GM12878 (cell line): ENCODE results near the gene KLF9. TPM values are rescaled to one million over a fixed set of nuclear protein-coding genes. Genes with fewer than 3 reads are reported as not detected.

Source experiments
- ATAC-seq: fragments of 200-7000 bp; cut with Tn5 transposase; 3 replicates; pipeline ENCODE4 v1.9.1; 2020; ENCODE audit warnings: mild to moderate bottlenecking, moderate library complexity
- BruUV-seq: library from RNA; stranded (reverse); fragments of 400-500 nt; replicated peaks from 2 replicates; lab custom pipeline; 2021; lab: Mats Ljungman, UMichigan
- CTCF ChIA-PET: fragments of 300-600 bp; sonication (Branson Sonifier 250); formaldehyde crosslinking; extraction: SDS; loops from one replicate; lab custom pipeline; 2021; ENCODE audit warnings: inconsistent platforms; lab: Yijun Ruan, JAX
- POLR2A ChIA-PET: fragments of 350-600 bp; formaldehyde crosslinking; extraction: SDS; loops from one replicate; lab custom pipeline; 2021; ENCODE audit warnings: inconsistent platforms; lab: Charles Lee
- RAD21 ChIA-PET: fragments of 300-600 bp; sonication (Branson Sonifier 250); formaldehyde crosslinking; loops from one replicate; lab custom pipeline; 2023; ENCODE audit warnings: antibody characterized with exemption; ENCODE audit not compliant: unreplicated experiment; lab: Charles Lee
- SMC1A ChIA-PET: fragments of 300-600 bp; sonication (Branson Sonifier 250); formaldehyde crosslinking; loops from one replicate; lab custom pipeline; 2023; ENCODE audit not compliant: unreplicated experiment, uncharacterized antibody; lab: Charles Lee
- DNase-seq: peaks from one replicate; pipeline ENCODE4 v3.0.0-alpha.2; 2011; ENCODE audit warnings: low read depth, low spot score
- FAIRE-seq: peaks from 3 replicates; lab custom pipeline; 2011; peaks lifted over from hg19 to GRCh38; lab: Jason Lieb, UNC
- H2AFZ ChIP-seq: 2 replicates; pipeline ENCODE4 v1.6.0; 2011; ENCODE audit warnings: low read depth, low read length, control low read depth; ENCODE audit not compliant: control insufficient read depth
- H3K27ac ChIP-seq: 2 replicates; pipeline ENCODE4 v1.5.1; 2011; ENCODE audit warnings: control low read depth; ENCODE audit not compliant: control insufficient read depth, insufficient read depth
- H3K27me3 ChIP-seq, 2 experiments: replicated peaks in 1 of 2; 2 replicates each; pipeline versions ENCODE4 v1.6.0 to v1.6.1; 2011; ENCODE audit warnings: low read length in 1 of 2; ENCODE audit not compliant: control insufficient read depth in 2 of 2, insufficient read depth in 2 of 2
- H3K36me3 ChIP-seq, 2 experiments: 2 replicates each; pipeline ENCODE4 v1.5.1; 2011; ENCODE audit warnings: low read length in 1 of 2; ENCODE audit not compliant: control insufficient read depth in 2 of 2, insufficient read depth in 2 of 2
- H3K4me1 ChIP-seq: 2 replicates; pipeline ENCODE4 v1.6.1; 2011; ENCODE audit warnings: mild to moderate bottlenecking, low read length, moderate library complexity, mixed read lengths; ENCODE audit not compliant: control insufficient read depth, insufficient read depth
- H3K4me2 ChIP-seq: 2 replicates; pipeline ENCODE4 v1.6.0; 2011; ENCODE audit warnings: control low read depth; ENCODE audit not compliant: control insufficient read depth, insufficient read depth
- H3K4me3 ChIP-seq: fragments of 200-600 bp; sonication (generic); 2 replicates; pipeline ENCODE4 v1.5.1; 2016
- H3K79me2 ChIP-seq: 2 replicates; pipeline ENCODE4 v1.6.0; 2011; ENCODE audit warnings: low read length; ENCODE audit not compliant: control insufficient read depth, insufficient read depth
- H3K9ac ChIP-seq: 2 replicates; pipeline ENCODE4 v1.8.0; 2011; ENCODE audit warnings: low read length, control low read depth, mixed read lengths; ENCODE audit not compliant: control insufficient read depth, insufficient read depth
- H3K9me3 ChIP-seq: replicated peaks from 3 replicates; pipeline ENCODE4 v1.5.1; 2011; ENCODE audit warnings: mild to moderate bottlenecking, low read length; ENCODE audit not compliant: control insufficient read depth, insufficient read depth
- H4K20me1 ChIP-seq: 2 replicates; pipeline ENCODE4 v1.6.0; 2011; ENCODE audit not compliant: control insufficient read depth, insufficient read depth
- BCL11A ChIP-seq: IDR thresholded peaks from 2 replicates; pipeline ENCODE4 v1.6.1; 2011; ENCODE audit warnings: low read depth, low read length
- KAT2A ChIP-seq: conservative IDR thresholded peaks from 2 replicates; pipeline ENCODE4 v1.6.1; 2011; ENCODE audit warnings: low read depth, low read length; ENCODE audit not compliant: control insufficient read depth
- NBN ChIP-seq: fragments of 450-650 bp; IDR thresholded peaks from 2 replicates; pipeline ENCODE4 v1.6.1; 2016
- RELB ChIP-seq: fragments of 450-650 bp; IDR thresholded peaks from 2 replicates; pipeline ENCODE4 v1.6.1; 2017; ENCODE audit warnings: low read depth, mild to moderate bottlenecking, moderate library complexity
- ZNF274 ChIP-seq: IDR thresholded peaks from one replicate; pipeline ENCODE4 v1.8.0; 2011; ENCODE audit not compliant: insufficient read length, insufficient read depth
- WGBS: methylation state at CpG from one replicate; pipeline ENCODE4 v1.1.6; 2016; ENCODE audit warnings: low lambda C conversion rate; ENCODE audit not compliant: insufficient replicate concordance, insufficient coverage; ENCODE audit errors: missing lambda C conversion rate; 5-methylcytosine and 5-hydroxymethylcytosine counted together
- in situ Hi-C: fragments of 300-500 bp; cut with MboI; formaldehyde crosslinking; loops from 9 replicates; pipeline ENCODE4 v1.14.3; 2018; ENCODE audit warnings: mixed read lengths
- intact Hi-C: fragments of 100-400 bp; cut with micrococcal nuclease; formaldehyde crosslinking; loops from one replicate; pipeline ENCODE4 v1.14.2; 2022; ENCODE audit not compliant: unreplicated experiment
- polyA plus RNA-seq, 11 experiments: library from polyadenylated mRNA; depleted of rRNA in 4 of 11; unstranded in 6 of 11; stranded (reverse) in 5 of 11; fragments of >200 nt; fragmentation: Nextera tagmentation in 4 of 11; fragmentation: Illumina TruSeq in 1 of 11; extraction: Ambion mirVana in 4 of 11; extraction: Trizol in 1 of 11; gene quantifications; 1 replicate in 1 of 11; 2 replicates in 10 of 11; pipeline versions ENCODE4 v1.2.1 to v1.2.3, GENCODE V29; 2011 to 2016; ENCODE audit warnings: inconsistent platforms in 2 of 11, missing spikeins in 2 of 11, low read depth in 1 of 11
- total RNA-seq, 4 experiments: library from RNA; depleted of rRNA in 3 of 4; stranded (reverse); fragments of >200 nt in 3 of 4; fragmentation: Illumina TruSeq in 1 of 4; extraction: Trizol in 1 of 4; gene quantifications; 2 replicates each; pipeline versions ENCODE4 v1.2.1 to v1.2.3, GENCODE V29; 2013 to 2021
- TF ChIP-seq, protein P1 (sequence below): fragments of 450-650 bp; IDR thresholded peaks from 2 replicates; pipeline ENCODE4 v1.6.1; 2017; ENCODE audit warnings: mild to moderate bottlenecking, moderate library complexity
- TF ChIP-seq, protein P2 (sequence below): fragments of 450-650 bp; IDR thresholded peaks from 2 replicates; pipeline ENCODE4 v1.6.1; 2016; ENCODE audit warnings: mild to moderate bottlenecking
- TF ChIP-seq, protein P3 (sequence below): IDR thresholded peaks from 2 replicates; pipeline ENCODE4 v1.6.1; 2012; ENCODE audit warnings: mild to moderate bottlenecking, low read depth, low read length
- TF ChIP-seq, protein P4 (sequence below): fragments of 450-650 bp; IDR thresholded peaks from 2 replicates; pipeline ENCODE4 v1.6.1; 2018; ENCODE audit warnings: mild to moderate bottlenecking, low read depth, moderate library complexity; ENCODE audit not compliant: partially characterized antibody

KLF9 gene
- total and polyA plus RNA-seq, 10 of the 15 experiments (the other 5 are each of a cell fraction or from before 2014, with no cell fraction given), result 0.09 to 0.96 (median 0.83) TPM

DNA sequence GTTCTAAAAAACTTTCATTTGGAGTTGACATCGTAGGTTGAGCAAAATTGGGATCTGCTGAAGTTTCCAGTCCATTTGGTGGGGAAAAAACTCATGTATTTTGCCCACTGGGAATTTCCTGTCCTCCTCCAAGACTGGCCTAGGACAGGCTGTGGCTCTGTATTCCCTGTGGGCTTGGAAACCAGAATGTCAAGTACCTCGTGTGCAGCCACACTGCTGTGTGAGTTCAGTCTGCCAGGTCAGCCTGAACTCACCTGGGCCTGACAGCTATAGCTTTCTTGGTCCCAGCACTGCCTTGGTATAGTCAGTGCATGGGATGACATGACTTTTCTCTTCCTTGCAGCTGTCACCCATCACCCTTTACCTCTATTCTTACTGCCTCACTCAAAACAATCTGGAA is 35.0 kb upstream of the KLF9 start (continued):
- TF ChIP-seq, protein P1, sequence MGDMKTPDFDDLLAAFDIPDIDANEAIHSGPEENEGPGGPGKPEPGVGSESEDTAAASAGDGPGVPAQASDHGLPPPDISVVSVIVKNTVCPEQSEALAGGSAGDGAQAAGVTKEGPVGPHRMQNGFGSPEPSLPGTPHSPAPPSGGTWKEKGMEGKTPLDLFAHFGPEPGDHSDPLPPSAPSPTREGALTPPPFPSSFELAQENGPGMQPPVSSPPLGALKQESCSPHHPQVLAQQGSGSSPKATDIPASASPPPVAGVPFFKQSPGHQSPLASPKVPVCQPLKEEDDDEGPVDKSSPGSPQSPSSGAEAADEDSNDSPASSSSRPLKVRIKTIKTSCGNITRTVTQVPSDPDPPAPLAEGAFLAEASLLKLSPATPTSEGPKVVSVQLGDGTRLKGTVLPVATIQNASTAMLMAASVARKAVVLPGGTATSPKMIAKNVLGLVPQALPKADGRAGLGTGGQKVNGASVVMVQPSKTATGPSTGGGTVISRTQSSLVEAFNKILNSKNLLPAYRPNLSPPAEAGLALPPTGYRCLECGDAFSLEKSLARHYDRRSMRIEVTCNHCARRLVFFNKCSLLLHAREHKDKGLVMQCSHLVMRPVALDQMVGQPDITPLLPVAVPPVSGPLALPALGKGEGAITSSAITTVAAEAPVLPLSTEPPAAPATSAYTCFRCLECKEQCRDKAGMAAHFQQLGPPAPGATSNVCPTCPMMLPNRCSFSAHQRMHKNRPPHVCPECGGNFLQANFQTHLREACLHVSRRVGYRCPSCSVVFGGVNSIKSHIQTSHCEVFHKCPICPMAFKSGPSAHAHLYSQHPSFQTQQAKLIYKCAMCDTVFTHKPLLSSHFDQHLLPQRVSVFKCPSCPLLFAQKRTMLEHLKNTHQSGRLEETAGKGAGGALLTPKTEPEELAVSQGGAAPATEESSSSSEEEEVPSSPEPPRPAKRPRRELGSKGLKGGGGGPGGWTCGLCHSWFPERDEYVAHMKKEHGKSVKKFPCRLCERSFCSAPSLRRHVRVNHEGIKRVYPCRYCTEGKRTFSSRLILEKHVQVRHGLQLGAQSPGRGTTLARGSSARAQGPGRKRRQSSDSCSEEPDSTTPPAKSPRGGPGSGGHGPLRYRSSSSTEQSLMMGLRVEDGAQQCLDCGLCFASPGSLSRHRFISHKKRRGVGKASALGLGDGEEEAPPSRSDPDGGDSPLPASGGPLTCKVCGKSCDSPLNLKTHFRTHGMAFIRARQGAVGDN, result no peak
- no peak for TF ChIP-seq KAT2A

- no peak for DNase-seq
- Histone ChIP-seq H3K36me3 (no peaks in the 10 kb centered on the region), H3K9me3 (no peaks in the 10 kb centered on the region), H3K27me3 (no peaks in the 10 kb centered on the region; a peak in 1 of 4 replicates), H3K79me2 (no peaks in the 10 kb centered on the region), H3K4me2 (no peak overlapping the region), H4K20me1 (no peaks in the 10 kb centered on the region), H3K27ac (no peak overlapping the region), H3K4me3 (no peak overlapping the region), H3K9ac (no peak overlapping the region), H3K4me1 (no peaks in the 10 kb centered on the region), H2AFZ (no peak overlapping the region)
- WGBS, result 0% methylated on average over 1 of the region's 1 CpG
- no peak for FAIRE-seq
- CTCF ChIA-PET, result no interaction called here
- in situ Hi-C loops (loop anchor here (10.0 kb wide), 1 partner anchor 156 kb away; no protein-coding TSS in a partner anchor), intact Hi-C loops (no loop called here)
- SMC1A ChIA-PET, result no interaction called here
- RAD21 ChIA-PET, result no interaction called here
- POLR2A ChIA-PET, result no interaction called here
- BruUV-seq, result no TSS peak
- ATAC-seq, result no peak
- TF ChIP-seq, protein P2, sequence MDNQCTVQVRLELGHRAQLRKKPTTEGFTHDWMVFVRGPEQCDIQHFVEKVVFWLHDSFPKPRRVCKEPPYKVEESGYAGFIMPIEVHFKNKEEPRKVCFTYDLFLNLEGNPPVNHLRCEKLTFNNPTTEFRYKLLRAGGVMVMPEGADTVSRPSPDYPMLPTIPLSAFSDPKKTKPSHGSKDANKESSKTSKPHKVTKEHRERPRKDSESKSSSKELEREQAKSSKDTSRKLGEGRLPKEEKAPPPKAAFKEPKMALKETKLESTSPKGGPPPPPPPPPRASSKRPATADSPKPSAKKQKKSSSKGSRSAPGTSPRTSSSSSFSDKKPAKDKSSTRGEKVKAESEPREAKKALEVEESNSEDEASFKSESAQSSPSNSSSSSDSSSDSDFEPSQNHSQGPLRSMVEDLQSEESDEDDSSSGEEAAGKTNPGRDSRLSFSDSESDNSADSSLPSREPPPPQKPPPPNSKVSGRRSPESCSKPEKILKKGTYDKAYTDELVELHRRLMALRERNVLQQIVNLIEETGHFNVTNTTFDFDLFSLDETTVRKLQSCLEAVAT, result no peak
- TF ChIP-seq BCL11A, result no peak
- TF ChIP-seq RELB, result no peak
- TF ChIP-seq, protein P3, sequence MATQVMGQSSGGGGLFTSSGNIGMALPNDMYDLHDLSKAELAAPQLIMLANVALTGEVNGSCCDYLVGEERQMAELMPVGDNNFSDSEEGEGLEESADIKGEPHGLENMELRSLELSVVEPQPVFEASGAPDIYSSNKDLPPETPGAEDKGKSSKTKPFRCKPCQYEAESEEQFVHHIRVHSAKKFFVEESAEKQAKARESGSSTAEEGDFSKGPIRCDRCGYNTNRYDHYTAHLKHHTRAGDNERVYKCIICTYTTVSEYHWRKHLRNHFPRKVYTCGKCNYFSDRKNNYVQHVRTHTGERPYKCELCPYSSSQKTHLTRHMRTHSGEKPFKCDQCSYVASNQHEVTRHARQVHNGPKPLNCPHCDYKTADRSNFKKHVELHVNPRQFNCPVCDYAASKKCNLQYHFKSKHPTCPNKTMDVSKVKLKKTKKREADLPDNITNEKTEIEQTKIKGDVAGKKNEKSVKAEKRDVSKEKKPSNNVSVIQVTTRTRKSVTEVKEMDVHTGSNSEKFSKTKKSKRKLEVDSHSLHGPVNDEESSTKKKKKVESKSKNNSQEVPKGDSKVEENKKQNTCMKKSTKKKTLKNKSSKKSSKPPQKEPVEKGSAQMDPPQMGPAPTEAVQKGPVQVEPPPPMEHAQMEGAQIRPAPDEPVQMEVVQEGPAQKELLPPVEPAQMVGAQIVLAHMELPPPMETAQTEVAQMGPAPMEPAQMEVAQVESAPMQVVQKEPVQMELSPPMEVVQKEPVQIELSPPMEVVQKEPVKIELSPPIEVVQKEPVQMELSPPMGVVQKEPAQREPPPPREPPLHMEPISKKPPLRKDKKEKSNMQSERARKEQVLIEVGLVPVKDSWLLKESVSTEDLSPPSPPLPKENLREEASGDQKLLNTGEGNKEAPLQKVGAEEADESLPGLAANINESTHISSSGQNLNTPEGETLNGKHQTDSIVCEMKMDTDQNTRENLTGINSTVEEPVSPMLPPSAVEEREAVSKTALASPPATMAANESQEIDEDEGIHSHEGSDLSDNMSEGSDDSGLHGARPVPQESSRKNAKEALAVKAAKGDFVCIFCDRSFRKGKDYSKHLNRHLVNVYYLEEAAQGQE, result no peak
- no peak for TF ChIP-seq ZNF274
- TF ChIP-seq, protein P4, sequence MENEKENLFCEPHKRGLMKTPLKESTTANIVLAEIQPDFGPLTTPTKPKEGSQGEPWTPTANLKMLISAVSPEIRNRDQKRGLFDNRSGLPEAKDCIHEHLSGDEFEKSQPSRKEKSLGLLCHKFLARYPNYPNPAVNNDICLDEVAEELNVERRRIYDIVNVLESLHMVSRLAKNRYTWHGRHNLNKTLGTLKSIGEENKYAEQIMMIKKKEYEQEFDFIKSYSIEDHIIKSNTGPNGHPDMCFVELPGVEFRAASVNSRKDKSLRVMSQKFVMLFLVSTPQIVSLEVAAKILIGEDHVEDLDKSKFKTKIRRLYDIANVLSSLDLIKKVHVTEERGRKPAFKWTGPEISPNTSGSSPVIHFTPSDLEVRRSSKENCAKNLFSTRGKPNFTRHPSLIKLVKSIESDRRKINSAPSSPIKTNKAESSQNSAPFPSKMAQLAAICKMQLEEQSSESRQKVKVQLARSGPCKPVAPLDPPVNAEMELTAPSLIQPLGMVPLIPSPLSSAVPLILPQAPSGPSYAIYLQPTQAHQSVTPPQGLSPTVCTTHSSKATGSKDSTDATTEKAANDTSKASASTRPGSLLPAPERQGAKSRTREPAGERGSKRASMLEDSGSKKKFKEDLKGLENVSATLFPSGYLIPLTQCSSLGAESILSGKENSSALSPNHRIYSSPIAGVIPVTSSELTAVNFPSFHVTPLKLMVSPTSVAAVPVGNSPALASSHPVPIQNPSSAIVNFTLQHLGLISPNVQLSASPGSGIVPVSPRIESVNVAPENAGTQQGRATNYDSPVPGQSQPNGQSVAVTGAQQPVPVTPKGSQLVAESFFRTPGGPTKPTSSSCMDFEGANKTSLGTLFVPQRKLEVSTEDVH, result no peak
- no peak for TF ChIP-seq NBN
Measured at GRCh38 chr9:70448919-70449318, 34.5 kb upstream of the KLF9 start.
